GM12891 (cell line): Measurements from ENCODE around the gene CASTOR2.
"Not testable (repeated sequence)": the region's sequence is repeated elsewhere in the genome, so short reads cannot be mapped to it uniquely, and the experiment has no call there.

Experiments
- DNase-seq: peaks from one replicate; pipeline ENCODE4 v3.0.0; 2011; ENCODE audit warnings: low spot score; ENCODE audit not compliant: insufficient read length
- FAIRE-seq: peaks from 2 replicates; lab custom pipeline; 2011; peaks lifted over from hg19 to GRCh38; lab: Jason Lieb, UNC
- PAX5 ChIP-seq: IDR thresholded peaks from 2 replicates; pipeline ENCODE4 v1.6.1; 2011; ENCODE audit warnings: low read length, moderate library complexity, mild to moderate bottlenecking; ENCODE audit not compliant: insufficient read depth, severe bottlenecking
- POLR2A ChIP-seq: IDR thresholded peaks from 2 replicates; pipeline ENCODE4 v1.6.1; 2011; ENCODE audit warnings: low read depth, low read length, control low read depth
- POLR2AphosphoS5 ChIP-seq: IDR thresholded peaks from 2 replicates; pipeline ENCODE4 v1.6.1; 2011; ENCODE audit warnings: low read depth, low read length, control low read depth
- POU2F2 ChIP-seq: IDR thresholded peaks from 2 replicates; pipeline ENCODE4 v1.6.1; 2011; ENCODE audit warnings: low read depth, mild to moderate bottlenecking, control low read depth, low read length, moderate library complexity
- SPI1 ChIP-seq: IDR thresholded peaks from 2 replicates; pipeline ENCODE4 v1.6.1; 2011; ENCODE audit warnings: low read depth, low read length, control low read depth
- TAF1 ChIP-seq: IDR thresholded peaks from 2 replicates; pipeline ENCODE4 v1.6.1; 2011; ENCODE audit warnings: low read depth, low read length, control low read depth

CASTOR2 gene

DNA sequence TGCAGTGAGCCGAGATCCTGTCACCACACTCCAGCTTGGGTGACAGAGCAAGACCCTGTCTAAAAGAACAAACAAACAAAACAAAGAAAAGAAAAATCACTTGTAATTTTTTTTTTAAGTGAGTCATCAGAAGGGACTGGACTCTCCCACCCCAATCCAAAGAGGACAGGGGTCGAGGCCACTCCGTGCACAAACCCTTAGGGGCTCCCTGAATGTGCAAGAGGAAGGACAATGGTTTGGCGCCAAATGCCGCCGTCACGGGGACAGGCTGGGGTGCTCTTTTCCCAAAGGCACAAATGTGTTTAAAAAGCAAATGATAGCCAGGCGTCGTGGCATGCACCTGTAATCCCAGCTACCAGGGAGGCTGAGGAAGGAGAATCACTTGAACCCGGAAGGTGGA is 85.3 kb downstream of the CASTOR2 start:
- FAIRE-seq (no peak), DNase-seq (no peak)
- TF ChIP-seq POLR2AphosphoS5 = no peak
- TF ChIP-seq POU2F2 = no peak
- TF ChIP-seq TAF1 = no peak
- TF ChIP-seq PAX5 = no peak
- TF ChIP-seq SPI1 = no peak
- no peak for TF ChIP-seq POLR2A

DNA sequence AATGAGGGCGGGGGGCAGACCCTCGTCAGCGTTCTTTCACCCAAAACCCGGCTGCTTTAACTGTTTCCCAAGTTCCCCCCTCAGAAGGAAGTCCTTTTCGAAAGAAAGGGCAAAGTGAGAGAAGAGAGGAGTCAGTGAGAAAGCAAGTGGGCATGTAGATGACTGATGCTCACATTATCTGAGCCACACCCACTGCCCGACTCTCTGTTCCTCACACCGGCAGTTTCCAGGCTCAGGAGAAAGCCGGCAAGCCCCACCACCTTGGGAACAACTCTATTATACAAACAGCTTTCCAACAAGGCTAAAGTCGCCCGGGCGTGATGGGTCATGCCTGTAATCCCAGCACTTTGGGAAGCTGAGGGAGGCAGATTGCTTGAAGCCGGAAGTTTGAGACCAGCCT is 86.0 kb downstream of the CASTOR2 start:
- TF ChIP-seq SPI1 (no peak), PAX5 (no peak), POU2F2 (no peak), POLR2AphosphoS5 (no peak), TAF1 (no peak), POLR2A (no peak)
- no peak for DNase-seq
- no peak for FAIRE-seq

DNA sequence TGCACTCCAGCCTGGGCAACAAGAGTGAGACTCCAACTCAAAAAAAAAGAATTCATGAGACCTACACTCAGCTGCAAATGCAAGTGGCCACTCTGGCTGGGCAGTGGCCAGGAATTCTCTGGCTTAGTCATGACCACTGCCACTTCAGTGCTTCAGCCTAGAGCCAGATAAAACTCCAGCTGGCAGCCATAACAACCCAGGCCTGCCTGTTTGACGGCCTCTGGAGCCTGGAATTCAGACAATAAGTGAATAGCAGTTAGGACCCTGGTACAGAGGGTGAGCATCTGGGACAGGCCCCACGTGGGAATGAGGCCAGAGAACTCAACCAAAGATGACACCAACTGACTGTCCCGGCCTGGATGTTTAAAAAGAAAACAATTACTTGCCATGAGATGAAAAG is 90.2 kb downstream of the CASTOR2 start:
- FAIRE-seq = no peak
- TF ChIP-seq POU2F2 (no peak), PAX5 (no peak), TAF1 (no peak), POLR2A (no peak), SPI1 (no peak), POLR2AphosphoS5 (no peak)
- no peak for DNase-seq

DNA sequence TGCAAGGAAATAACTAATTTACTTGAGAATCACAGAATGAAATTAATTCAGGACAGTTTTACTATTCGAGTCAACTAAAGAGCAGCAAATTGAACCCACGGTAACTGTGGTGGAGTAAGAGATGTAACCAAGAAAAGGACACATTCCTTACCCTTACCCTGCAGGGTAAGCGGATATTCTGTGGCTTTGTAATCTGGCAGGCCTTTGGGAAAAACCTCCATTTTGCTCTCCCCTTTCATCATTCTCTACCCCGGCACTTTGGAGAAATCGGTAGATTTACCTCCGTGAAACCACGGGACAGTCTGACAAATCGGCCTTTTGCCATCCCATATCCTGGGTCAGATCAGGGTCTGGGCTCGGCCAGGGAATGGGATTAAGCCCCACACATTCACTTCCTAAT is 90.7 kb downstream of the CASTOR2 start:
- TF ChIP-seq TAF1 (no peak), PAX5 (no peak)
- DNase-seq = no peak
- FAIRE-seq = no peak

DNA sequence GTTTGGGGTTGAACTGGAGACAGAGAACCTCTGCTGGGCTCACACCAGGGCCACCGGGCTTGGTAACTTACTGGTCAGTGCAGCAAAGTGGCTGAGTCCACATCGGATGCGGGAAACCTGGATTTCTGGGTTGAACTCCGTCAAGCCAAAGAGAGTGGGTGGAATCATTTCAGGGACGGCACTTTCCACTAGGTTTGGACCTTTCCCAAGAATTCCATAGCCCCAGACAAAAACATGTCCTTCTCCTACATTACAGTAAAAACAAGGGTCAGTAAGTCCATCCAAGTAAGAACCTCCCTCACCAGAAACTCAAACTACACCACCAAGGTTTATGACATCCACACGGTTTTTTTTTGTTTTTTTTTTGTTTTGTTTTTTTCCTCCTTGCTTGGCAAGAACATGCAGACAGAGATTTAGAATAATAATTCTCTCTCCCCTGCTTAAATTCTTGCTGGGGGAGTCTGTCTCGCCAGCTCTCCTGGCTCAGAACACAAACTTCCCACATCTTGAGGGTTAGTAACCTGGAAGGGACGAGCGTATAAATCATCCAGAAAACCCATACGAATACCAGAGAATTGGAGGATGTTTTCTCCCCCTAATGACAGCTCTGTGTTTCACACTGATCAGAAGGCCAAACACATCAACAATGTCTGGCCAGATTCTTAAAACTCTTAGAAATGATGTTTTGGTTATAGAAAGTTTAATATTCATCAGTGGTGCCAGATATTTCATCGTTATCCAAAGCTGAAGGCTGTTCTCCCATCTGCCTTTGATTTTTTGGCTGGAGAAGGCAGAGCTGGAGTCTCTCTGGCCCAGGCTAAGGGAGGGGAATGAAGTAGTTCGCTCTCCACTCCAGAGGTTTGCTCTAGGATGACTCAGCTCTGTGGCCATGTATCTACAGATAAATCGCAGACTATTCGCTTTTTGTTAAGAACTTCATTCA is 91.6 kb downstream of the CASTOR2 start:
- TF ChIP-seq POLR2AphosphoS5 = no peak
- TF ChIP-seq POLR2A = no peak
- no peak for TF ChIP-seq POU2F2
- no peak for TF ChIP-seq SPI1
- TF ChIP-seq PAX5 = no peak
- TF ChIP-seq TAF1 = no peak

DNA sequence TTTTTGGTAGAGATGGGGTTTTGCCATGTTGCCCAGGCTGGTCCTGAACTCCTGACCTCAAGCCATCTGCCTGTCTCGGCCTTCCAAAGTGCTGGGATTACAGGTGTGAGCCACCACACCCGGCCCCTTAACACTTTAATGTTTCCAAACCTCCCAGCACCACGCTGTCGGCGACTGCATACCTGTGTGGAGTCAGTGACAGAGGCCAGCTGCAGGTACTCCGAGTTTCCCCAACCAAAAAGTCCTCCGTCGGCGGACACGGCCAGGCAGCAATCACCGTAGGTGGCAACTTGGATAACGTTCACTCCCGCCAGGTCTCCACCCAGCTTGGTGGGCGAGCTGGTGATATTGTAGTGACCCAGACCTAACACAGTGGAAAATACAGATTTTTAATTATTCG is 93.9 kb downstream of the CASTOR2 start:
- DNase-seq (no peak), FAIRE-seq (no peak)
- no peak for TF ChIP-seq TAF1
- no peak for TF ChIP-seq POU2F2
- no peak for TF ChIP-seq POLR2A
- TF ChIP-seq PAX5 = no peak
- no peak for TF ChIP-seq POLR2AphosphoS5
- no peak for TF ChIP-seq SPI1

More for the DNA sequence above, 91.6 kb downstream of the CASTOR2 start:
- no peak for FAIRE-seq
- DNase-seq = no peak

DNA sequence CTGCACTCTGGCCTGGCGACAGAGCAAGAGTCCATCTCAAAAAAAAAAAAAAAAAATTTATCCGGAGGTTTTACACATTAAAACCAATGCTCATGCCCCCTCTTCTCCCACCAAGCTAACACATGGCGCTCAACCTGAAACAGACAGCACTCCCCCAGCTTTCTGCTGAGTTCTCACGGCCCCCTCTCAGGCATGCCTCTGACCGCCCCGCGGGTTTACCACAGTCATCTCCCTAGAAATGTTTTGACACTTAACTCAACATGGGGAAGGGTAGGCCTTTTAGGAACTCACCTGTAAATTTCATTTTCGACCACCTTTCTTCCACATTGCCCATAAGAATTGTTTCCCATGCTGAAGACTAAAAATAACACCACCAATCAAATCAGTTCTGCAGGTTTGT is 99.8 kb downstream of the CASTOR2 start:
- TF ChIP-seq PAX5 (no peak), POLR2AphosphoS5 (no peak), TAF1 (no peak)
- DNase-seq (no peak), FAIRE-seq (no peak)

DNA sequence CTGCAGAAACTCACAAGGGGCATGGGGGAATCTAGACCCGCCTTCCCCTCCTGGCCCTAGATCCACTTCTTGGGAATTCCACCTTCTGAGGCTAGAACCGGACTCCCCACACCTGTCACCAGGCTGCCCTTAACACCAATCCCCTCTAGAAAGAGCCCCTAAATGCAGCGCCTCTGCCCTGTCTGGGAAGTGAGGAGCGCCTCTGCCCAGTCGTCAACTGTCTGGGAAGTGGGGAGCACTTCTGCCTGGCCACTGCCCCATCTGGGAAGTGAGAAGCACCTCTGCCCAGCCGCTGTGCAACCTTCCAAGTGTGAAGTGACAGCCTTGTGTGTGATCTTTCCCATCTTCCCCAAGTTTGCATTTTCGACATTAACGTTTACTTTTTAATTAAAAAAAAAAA is 100.3 kb downstream of the CASTOR2 start:
- DNase-seq = no peak
- no peak for FAIRE-seq

DNA sequence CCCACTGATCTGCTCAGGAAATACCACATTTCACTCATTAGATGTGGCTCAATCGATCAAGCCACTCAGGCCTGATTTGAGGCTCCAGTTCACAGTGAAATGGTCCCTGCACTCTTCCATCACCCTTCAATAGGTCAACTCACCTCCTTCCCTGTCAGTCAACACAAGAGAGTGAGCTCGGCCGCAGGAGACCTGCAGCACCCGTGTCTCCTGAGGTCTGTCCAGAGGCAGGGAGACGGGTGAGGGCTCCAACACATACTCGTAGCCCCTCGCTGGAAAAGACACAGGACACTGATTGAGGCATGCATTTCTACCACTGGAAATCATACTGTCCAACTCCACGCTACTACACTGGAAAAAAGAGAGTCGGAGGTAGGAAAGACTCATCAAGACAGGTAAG is 102.0 kb downstream of the CASTOR2 start:
- no peak for TF ChIP-seq TAF1
- TF ChIP-seq POLR2A = no peak
- TF ChIP-seq SPI1 = no peak
- no peak for TF ChIP-seq POU2F2
- DNase-seq = no peak
- FAIRE-seq = no peak

More for the DNA sequence above, 100.3 kb downstream of the CASTOR2 start:
- no peak for TF ChIP-seq POLR2AphosphoS5
- TF ChIP-seq POLR2A = no peak
- TF ChIP-seq POU2F2 = no peak
- no peak for TF ChIP-seq TAF1
- TF ChIP-seq PAX5 = no peak
- TF ChIP-seq SPI1 = no peak

DNA sequence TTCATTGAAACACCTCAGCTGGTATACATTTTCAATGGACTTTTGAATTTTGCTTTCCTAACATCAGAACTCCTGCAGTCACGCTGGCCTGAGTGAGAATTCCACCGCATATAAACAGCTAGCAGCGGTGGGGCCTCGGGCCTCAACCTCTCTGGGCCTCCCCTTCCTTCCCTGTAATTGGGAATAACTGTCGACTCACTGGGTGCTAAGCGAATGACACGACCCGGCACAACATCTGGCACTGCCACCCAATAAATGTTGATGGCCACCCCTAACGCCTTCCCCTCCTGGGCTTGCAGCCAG is 108.4 kb downstream of the CASTOR2 start:
- DNase-seq (no peak), FAIRE-seq (no peak)
- TF ChIP-seq TAF1 (no peak), SPI1 (no peak), POLR2A (no peak), POLR2AphosphoS5 (no peak), POU2F2 (no peak), PAX5 (no peak)

DNA sequence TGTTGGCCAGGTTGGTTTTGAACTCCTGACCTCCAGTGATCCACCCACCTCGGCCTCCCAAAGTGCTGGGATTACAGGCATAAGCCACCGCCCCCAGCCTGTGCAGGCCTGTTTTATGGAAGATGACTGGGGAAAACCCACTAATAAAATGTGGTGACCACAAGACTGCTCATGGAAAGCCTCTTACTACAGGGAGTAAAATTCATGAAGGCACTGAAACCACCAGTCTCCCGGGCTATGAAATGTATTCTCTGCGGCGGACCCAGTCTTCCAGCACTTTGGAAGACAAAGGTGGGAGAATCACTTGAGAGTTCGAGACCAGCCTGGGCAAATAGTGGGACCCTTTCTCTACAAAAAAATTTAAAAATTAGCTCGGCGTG is 109.7 kb downstream of the CASTOR2 start:
- DNase-seq, FAIRE-seq: not testable (repeated sequence)
